Measurements from ENCODE around the gene STPG3.
A peak's percentile ranks its signal among the peaks of the same experiment; 100 is the strongest.
"Not testable (repeated sequence)": the region's sequence is repeated elsewhere in the genome, so short reads cannot be mapped to it uniquely, and the experiment has no call there.

STPG3 gene

GRCh38 chr9:137245450-137246421 lies 5.3 kb upstream of the STPG3 start:
- no peak for DNase-seq (ENCODE audit: low read depth)

- DNase-seq (ENCODE audit: low read depth), result no peak
Observed at GRCh38 chr9:137247135-137247915, 3.8 kb upstream of the STPG3 start.

- DNase-seq (ENCODE audit: low read depth), result no peak
Observed at GRCh38 chr9:137247916-137248175, 3.2 kb upstream of the STPG3 start.

GRCh38 chr9:137250329-137251193 lies 525 bp upstream of the STPG3 start:
- DNase-seq (ENCODE audit: low read depth), result no peak

- DNase-seq (ENCODE audit: low read depth), result no peak
Observed at GRCh38 chr9:137251490-137252268, 593 bp downstream of the STPG3 start.

- no peak for DNase-seq (ENCODE audit: low read depth)
Observed at GRCh38 chr9:137252555-137253506, 1.7 kb downstream of the STPG3 start.

- DNase-seq (ENCODE audit: low read depth), result no peak
Observed at GRCh38 chr9:137253717-137254623, 2.9 kb downstream of the STPG3 start.

- peak; percentile 95 for DNase-seq (ENCODE audit: low read depth)
Observed at GRCh38 chr9:137254624-137255447, 3.8 kb downstream of the STPG3 start, which contains the start of gene NELFB. Gene NELFB (plus strand): TSS chr9:137255327.

GRCh38 chr9:137255448-137256114 lies 4.5 kb downstream of the STPG3 start:
- no peak for DNase-seq (ENCODE audit: low read depth)

GRCh38 chr9:137256362-137256761 lies 5.3 kb downstream of the STPG3 start:
- DNase-seq (ENCODE audit: low read depth), result no peak

GRCh38 chr9:137256856-137257255 lies 5.8 kb downstream of the STPG3 start:
- DNase-seq (ENCODE audit: low read depth), result no peak

- DNase-seq (ENCODE audit: low read depth), result not testable (repeated sequence)
Observed at GRCh38 chr9:137262173-137262908, 11.3 kb downstream of the STPG3 start.

GRCh38 chr9:137262909-137263285 lies 11.8 kb downstream of the STPG3 start:
- no peak for DNase-seq (ENCODE audit: low read depth)

GRCh38 chr9:137263506-137263905 lies 12.4 kb downstream of the STPG3 start:
- no peak for DNase-seq (ENCODE audit: low read depth)

- no peak for DNase-seq (ENCODE audit: low read depth)
Observed at GRCh38 chr9:137264067-137264466, 13.0 kb downstream of the STPG3 start.

GRCh38 chr9:137265496-137266161 lies 14.5 kb downstream of the STPG3 start:
- DNase-seq (ENCODE audit: low read depth), result no peak

GRCh38 chr9:137266162-137266527 lies 15.1 kb downstream of the STPG3 start:
- DNase-seq (ENCODE audit: low read depth), result no peak

All from stimulated activated CD8-positive, alpha-beta memory T cell treated with anti-CD3 and anti-CD28 coated beads, Interleukin-12 subunit alpha, Interleukin-12 subunit beta, amount 100 ng/mL, for 1 hour (primary cell).